WI38 (cell line): ENCODE measurements around the gene RSRC1.

Source experiments
- H3K4me3 ChIP-seq: 2 replicates; pipeline ENCODE4 v1.5.1; 2011; ENCODE audit warnings: low read depth, mild to moderate bottlenecking, control low read depth, low read length
- CTCF ChIP-seq: IDR thresholded peaks from 2 replicates; pipeline ENCODE4 v1.5.1; 2012; ENCODE audit warnings: low read depth, mild to moderate bottlenecking, control low read depth, low read length

The RSRC1 gene

GRCh38 chr3:158369279-158369678, 259.4 kb downstream of the RSRC1 start:
- TF ChIP-seq CTCF: no peak

GRCh38 chr3:158379517-158379916, 269.6 kb downstream of the RSRC1 start:
- no peak overlapping the region for H3K4me3 ChIP-seq
- no peak for TF ChIP-seq CTCF

More at GRCh38 chr3:158369279-158369678, 259.4 kb downstream of the RSRC1 start:
- no peak overlapping the region for H3K4me3 ChIP-seq

- no peak overlapping the region for H3K4me3 ChIP-seq
- TF ChIP-seq CTCF: no peak
Observed at GRCh38 chr3:158381262-158381868, 271.5 kb downstream of the RSRC1 start.

GRCh38 chr3:158382479-158382878, 272.6 kb downstream of the RSRC1 start:
- TF ChIP-seq CTCF: no peak
- H3K4me3 ChIP-seq: no peak overlapping the region

- H3K4me3 ChIP-seq: no peak overlapping the region
- no peak for TF ChIP-seq CTCF
Observed at GRCh38 chr3:158384019-158384418, 274.1 kb downstream of the RSRC1 start.

GRCh38 chr3:158395421-158395820, 285.5 kb downstream of the RSRC1 start:
- H3K4me3 ChIP-seq: no peak overlapping the region
- TF ChIP-seq CTCF: no peak

GRCh38 chr3:158402590-158402989, 292.7 kb downstream of the RSRC1 start:
- H3K4me3 ChIP-seq: no peak overlapping the region
- no peak for TF ChIP-seq CTCF
